Esophagus squamous epithelium (tissue), 5 donors: ENCODE data around the gene TMEM135. TPM values are rescaled to one million over a fixed set of nuclear protein-coding genes. Genes with fewer than 3 reads are reported as not detected.
"Not testable (repeated sequence)": the region's sequence is repeated elsewhere in the genome, so short reads cannot be mapped to it uniquely, and the experiment has no call there.

Experiments used
- DNase-seq: peaks from one replicate; lab custom pipeline; 2025; lab: John Stamatoyannopoulos, UW
- H3K27ac ChIP-seq, 4 donors: fragments of 200-600 bp; sonication (generic); one replicate each; pipeline ENCODE4 v1.5.1; 2016 to 2019; ENCODE audit warnings: mild to moderate bottlenecking in 1 of 4
- H3K27me3 ChIP-seq, 4 donors: fragments of 200-600 bp; sonication (generic); 1 replicate in 3 of 4; 2 replicates in 1 of 4; pipeline versions ENCODE4 v1.5.1 to v1.6.0; 2017 to 2021; ENCODE audit warnings: antibody characterized with exemption in 1 of 4
- H3K36me3 ChIP-seq, 3 donors: fragments of 200-600 bp; sonication (generic); one replicate each; pipeline ENCODE4 v1.5.1; 2016 to 2019
- H3K4me1 ChIP-seq, 3 donors: fragments of 200-600 bp; sonication (generic); one replicate each; pipeline ENCODE4 v1.5.1; 2017 to 2019
- H3K4me3 ChIP-seq, 4 donors: fragments of 200-600 bp; sonication (generic); 1 replicate in 3 of 4; 2 replicates in 1 of 4; pipeline ENCODE4 v1.5.1; 2016 to 2019; ENCODE audit warnings: mild to moderate bottlenecking in 2 of 4, moderate library complexity in 1 of 4
- H3K9me3 ChIP-seq, 3 donors: fragments of 200-600 bp; sonication (generic); one replicate each; pipeline ENCODE4 v1.5.1; 2016 to 2019
- POLR2A ChIP-seq, 4 donors: fragments of 450-650 bp; IDR thresholded peaks; one replicate each; pipeline ENCODE4 v1.6.1; 2017; ENCODE audit warnings: antibody characterized with exemption in 4 of 4, mild to moderate bottlenecking in 4 of 4, moderate library complexity in 3 of 4
- WGBS, 2 donors: methylation state at CpG; one replicate each; pipeline ENCODE4 v1.1.5; 2018; 5-methylcytosine and 5-hydroxymethylcytosine counted together
- intact Hi-C: fragments of 100-400 bp; cut with DNase I; formaldehyde crosslinking; loops from one replicate; pipeline ENCODE4 v1.15.0; 2022
- total RNA-seq, 4 donors: library from RNA; depleted of rRNA; stranded (reverse); fragments of >200 nt; gene quantifications; one replicate each; pipeline ENCODE4 v1.1.0, GENCODE V29; 2016
- TF ChIP-seq, protein P1 (sequence below), 6 experiments: fragments of 450-650 bp in 4 of 6; fragments of 200-600 bp in 2 of 6; sonication (generic) in 2 of 6; IDR thresholded peaks; one replicate each; pipeline ENCODE4 v1.5.1; 2016 to 2019; ENCODE audit warnings: antibody characterized with exemption in 6 of 6, mild to moderate bottlenecking in 4 of 6, moderate library complexity in 4 of 6
- donor health status: DM: yes; HTN: yes; CAD: no.

The TMEM135 gene
- total RNA-seq, 4 donors from 2014 or later = 4.5 to 12.0 (median 9.8) TPM

DNA sequence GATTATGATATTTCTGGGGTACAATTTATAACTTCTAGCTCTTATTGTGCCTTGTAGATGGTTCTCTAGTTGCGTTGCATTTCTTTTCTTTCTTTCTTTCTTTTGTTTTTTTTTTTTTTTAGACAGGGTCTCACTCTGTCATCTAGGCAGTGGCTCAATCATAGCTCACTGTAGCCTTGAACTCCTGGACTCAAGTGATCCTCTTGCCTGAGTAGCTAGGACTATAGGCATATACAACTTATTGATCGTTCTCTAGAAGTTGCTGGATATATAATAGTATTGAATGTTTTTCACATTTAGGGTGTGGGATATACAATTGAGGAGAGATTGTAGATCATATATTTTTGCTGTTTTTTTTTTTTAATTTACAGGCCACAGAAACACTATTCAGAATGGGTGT, 119.2 kb downstream of the TMEM135 start:
- Histone ChIP-seq H3K27me3 (no peaks in the 10 kb centered on the region), H3K36me3 (no peaks in the 10 kb centered on the region), H3K4me3 (no peak overlapping the region), H3K4me1 (no peaks in the 10 kb centered on the region), H3K27ac (no peak overlapping the region), H3K9me3 (no peaks in the 10 kb centered on the region)
- intact Hi-C loops = no loop called here
- DNase-seq = no peak
- TF ChIP-seq POLR2A (IDR thresholded peaks at IDR 0.05) = no peak
- TF ChIP-seq, protein P1, sequence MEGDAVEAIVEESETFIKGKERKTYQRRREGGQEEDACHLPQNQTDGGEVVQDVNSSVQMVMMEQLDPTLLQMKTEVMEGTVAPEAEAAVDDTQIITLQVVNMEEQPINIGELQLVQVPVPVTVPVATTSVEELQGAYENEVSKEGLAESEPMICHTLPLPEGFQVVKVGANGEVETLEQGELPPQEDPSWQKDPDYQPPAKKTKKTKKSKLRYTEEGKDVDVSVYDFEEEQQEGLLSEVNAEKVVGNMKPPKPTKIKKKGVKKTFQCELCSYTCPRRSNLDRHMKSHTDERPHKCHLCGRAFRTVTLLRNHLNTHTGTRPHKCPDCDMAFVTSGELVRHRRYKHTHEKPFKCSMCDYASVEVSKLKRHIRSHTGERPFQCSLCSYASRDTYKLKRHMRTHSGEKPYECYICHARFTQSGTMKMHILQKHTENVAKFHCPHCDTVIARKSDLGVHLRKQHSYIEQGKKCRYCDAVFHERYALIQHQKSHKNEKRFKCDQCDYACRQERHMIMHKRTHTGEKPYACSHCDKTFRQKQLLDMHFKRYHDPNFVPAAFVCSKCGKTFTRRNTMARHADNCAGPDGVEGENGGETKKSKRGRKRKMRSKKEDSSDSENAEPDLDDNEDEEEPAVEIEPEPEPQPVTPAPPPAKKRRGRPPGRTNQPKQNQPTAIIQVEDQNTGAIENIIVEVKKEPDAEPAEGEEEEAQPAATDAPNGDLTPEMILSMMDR (IDR thresholded peaks at IDR 0.05) = no peak
- 90% methylated on average over 2 of the region's 2 CpGs for WGBS, 2 donors

DNA sequence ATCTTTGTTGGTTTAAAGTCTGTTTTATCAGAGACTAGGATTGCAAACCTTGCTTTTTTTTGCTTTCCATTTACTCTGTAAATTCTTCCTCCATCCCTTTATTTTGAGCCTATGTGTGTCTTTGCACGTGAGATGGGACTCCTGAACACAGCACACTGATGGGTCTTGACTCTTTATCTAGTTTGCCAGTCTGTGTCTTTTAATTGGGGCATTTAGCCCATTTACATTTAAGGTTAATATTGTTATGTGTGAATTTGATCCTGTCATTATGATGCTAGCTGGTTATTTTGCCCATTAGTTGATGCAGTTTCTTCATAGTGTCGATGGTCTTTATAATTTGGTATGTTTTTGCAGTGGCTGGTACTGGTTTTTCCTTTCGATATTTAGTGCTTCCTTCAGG, 131.3 kb downstream of the TMEM135 start:
- H3K9me3 ChIP-seq, H3K4me3 ChIP-seq, H3K27me3 ChIP-seq, DNase-seq, H3K36me3 ChIP-seq, H3K27ac ChIP-seq, intact Hi-C loops: not testable (repeated sequence)
- peaks cover 3 to 12% (median 5%) of the 10 kb centered on the region in 3 donors for H3K4me1 ChIP-seq
- 86 to 96% methylated on average over 3 of the region's 3 CpGs for WGBS, 2 donors

GRCh38 chr11:87173185-87174039, 135.7 kb downstream of the TMEM135 start:
- H3K36me3 ChIP-seq = no peaks in the 10 kb centered on the region
- intact Hi-C loops = no loop called here
- WGBS, 2 donors = 31 to 54% methylated on average over 3 of the region's 3 CpGs
- no peak overlapping the region for H3K27ac ChIP-seq
- H3K4me3 ChIP-seq = no peak overlapping the region
- no peak for TF ChIP-seq POLR2A (IDR thresholded peaks at IDR 0.05)
- TF ChIP-seq, protein P1 (IDR thresholded peaks at IDR 0.05) = no peak
- peaks cover 3 to 12% (median 5%) of the 10 kb centered on the region in 3 donors for H3K4me1 ChIP-seq
- no peak for DNase-seq
- H3K27me3 ChIP-seq = no peaks in the 10 kb centered on the region
- H3K9me3 ChIP-seq = no peaks in the 10 kb centered on the region

DNA sequence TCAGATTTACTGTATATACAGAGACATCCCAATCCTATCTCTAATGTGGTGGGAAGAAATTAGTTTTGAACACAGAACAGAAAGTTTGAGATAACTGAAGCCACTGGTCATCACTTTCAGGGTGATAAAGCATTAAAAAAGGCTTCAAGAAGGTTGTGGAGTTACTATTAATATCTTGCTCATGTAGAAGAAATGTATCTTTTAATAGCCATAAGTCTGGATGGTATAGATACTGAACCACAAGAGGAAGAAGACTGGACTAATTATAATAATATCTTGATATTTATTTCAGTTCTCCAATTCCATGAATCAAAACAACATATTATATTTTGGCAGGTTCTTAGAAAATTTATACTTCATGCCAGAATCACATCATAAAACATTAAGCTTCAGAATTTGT, 137.1 kb downstream of the TMEM135 start:
- no peak overlapping the region for H3K4me3 ChIP-seq
- DNase-seq = no peak
- H3K36me3 ChIP-seq = no peaks in the 10 kb centered on the region
- TF ChIP-seq POLR2A (IDR thresholded peaks at IDR 0.05) = no peak
- TF ChIP-seq, protein P1 (IDR thresholded peaks at IDR 0.05) = no peak
- H3K27ac ChIP-seq = no peak overlapping the region
- intact Hi-C loops = no loop called here
- H3K27me3 ChIP-seq = no peaks in the 10 kb centered on the region
- no peaks in the 10 kb centered on the region for H3K9me3 ChIP-seq
- peaks cover 3 to 12% (median 5%) of the 10 kb centered on the region in 3 donors for H3K4me1 ChIP-seq

DNA sequence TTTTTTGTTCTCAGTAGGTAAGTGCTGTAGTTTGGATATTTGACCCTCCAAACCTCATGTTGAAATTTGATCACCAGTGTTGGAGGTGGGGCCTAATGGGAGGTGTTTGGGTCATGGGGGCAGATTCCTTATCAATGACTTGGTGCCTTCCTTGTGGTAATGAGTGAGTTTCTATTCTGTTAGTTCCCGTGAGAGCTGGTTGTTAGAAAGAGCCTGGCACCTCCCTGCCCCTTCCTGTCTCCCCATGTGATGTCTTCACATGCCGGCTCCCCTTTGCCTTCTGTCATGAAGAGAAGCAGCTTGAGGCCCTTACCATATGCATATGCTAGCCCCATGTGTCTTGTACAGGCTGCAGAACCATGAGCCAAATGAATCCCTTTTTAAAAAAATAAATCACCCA, 138.3 kb downstream of the TMEM135 start:
- intact Hi-C loops = no loop called here
- Histone ChIP-seq H3K4me1 (peaks cover 3 to 12% (median 5%) of the 10 kb centered on the region in 3 donors), H3K4me3 (no peak overlapping the region), H3K27me3 (no peaks in the 10 kb centered on the region), H3K9me3 (no peaks in the 10 kb centered on the region), H3K27ac (no peak overlapping the region), H3K36me3 (no peaks in the 10 kb centered on the region)
- TF ChIP-seq POLR2A (IDR thresholded peaks at IDR 0.05) = no peak
- TF ChIP-seq, protein P1 (IDR thresholded peaks at IDR 0.05) = no peak
- no peak for DNase-seq
- WGBS, 2 donors = 83 to 86% methylated on average over 2 of the region's 2 CpGs
